Astrocyte (in vitro differentiated cells and primary cell): Measurements from ENCODE around the gene SCYGR8.

Experiments used
- EZH2 ChIP-seq: IDR thresholded peaks from 2 replicates; pipeline ENCODE4 v1.6.1; 2012; ENCODE audit warnings: mild to moderate bottlenecking, low read length, inconsistent platforms; ENCODE audit not compliant: insufficient read depth
- TF ChIP-seq, protein P1 (sequence below): IDR thresholded peaks from 2 replicates; pipeline ENCODE4 v1.5.1; 2011; ENCODE audit warnings: low read depth, mild to moderate bottlenecking, inconsistent platforms, low read length, moderate library complexity; ENCODE audit not compliant: insufficient read depth

DNA sequence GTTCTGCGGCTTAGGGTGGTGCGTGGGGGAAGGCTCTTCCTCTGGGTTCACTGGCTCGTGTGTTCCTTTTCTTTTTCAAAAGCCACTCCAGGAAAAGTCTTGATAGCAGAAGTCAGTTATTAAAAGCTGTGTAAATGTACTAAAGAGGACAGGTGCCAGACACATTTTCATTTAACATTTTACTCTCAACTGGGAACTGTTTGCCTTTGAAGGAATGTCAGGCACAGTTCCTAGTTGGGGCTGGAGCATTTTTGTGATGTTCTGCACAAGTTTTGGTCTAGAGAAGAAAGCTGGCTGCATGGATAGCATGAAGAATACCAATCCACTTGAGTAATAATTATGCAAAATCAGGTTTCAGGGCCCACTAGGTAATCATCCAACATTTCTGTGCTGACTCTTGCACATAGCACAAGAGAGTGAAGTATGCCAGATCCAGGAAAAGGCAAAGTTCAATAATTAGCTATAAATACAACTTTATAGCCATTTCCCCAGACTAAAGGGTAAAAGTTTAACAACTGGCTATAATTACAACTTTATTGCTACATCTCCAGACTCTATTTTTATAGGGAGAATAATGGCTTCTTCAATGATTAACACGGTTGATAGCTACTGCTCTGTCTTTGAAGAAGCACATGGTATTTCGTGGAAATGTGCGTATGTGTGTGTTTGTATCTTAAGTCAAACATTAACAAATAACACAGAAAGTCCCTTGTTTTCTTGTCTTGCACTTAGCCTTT is 16.2 kb downstream of the SCYGR8 start:
- TF ChIP-seq, protein P1, sequence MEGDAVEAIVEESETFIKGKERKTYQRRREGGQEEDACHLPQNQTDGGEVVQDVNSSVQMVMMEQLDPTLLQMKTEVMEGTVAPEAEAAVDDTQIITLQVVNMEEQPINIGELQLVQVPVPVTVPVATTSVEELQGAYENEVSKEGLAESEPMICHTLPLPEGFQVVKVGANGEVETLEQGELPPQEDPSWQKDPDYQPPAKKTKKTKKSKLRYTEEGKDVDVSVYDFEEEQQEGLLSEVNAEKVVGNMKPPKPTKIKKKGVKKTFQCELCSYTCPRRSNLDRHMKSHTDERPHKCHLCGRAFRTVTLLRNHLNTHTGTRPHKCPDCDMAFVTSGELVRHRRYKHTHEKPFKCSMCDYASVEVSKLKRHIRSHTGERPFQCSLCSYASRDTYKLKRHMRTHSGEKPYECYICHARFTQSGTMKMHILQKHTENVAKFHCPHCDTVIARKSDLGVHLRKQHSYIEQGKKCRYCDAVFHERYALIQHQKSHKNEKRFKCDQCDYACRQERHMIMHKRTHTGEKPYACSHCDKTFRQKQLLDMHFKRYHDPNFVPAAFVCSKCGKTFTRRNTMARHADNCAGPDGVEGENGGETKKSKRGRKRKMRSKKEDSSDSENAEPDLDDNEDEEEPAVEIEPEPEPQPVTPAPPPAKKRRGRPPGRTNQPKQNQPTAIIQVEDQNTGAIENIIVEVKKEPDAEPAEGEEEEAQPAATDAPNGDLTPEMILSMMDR: no peak
- no peak for TF ChIP-seq EZH2
